HG03095 (cell line): ENCODE measurements around the gene MYL7.

Experiments used
- ATAC-seq: cut with Tn5 transposase; IDR thresholded peaks from one replicate; pipeline ENCODE4 v1.9.1; 2021; ENCODE audit warnings: moderate library complexity; ENCODE audit not compliant: unreplicated experiment

The MYL7 gene

DNA sequence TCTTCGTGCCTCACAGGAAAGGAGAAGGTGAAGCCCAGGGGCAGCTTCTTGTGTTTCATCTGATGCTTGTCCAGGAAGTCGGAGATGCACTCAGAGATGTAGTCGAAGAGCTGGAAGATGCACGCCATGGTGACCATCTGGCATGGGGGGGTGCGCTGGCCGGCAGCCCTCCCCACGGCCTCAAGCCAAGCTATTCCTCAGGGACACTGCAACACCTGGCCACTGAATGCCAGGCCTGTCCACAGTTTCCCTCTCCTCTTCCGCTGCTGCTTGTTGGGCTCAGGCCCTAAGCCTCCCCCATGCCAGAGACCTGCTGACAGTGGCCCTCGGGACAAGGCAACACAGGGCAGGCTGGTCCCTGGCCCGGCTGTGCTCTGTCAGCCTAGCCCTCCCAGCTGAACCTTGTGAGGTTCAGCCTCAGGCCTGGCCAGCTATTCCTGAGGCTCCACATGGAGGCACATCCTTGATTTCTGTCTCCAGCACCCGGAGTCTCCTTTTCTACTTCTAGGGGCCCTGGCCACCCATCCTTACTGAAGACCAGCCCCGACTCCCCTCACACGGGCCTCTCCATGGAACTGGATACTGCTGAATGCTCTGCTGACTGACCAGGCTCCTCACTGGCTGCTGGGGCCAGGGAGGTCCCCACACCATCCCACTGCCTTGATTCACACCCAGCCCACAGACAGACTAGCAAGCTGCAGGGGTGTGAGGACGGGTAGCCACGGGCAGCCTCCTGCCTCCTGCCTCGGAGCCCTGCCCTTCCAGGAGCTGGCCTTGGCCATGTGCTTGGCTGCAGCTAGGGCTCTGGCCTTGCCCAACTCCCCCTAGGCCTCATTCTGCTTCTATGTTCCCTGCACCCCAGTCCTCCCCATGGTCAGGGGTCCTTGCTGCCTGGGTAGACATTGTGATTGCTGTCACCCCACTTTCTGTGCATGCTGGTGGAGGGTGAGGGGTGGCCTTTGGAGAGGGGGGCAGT lies 10.1 kb upstream of the MYL7 start:
- no peak for ATAC-seq

DNA sequence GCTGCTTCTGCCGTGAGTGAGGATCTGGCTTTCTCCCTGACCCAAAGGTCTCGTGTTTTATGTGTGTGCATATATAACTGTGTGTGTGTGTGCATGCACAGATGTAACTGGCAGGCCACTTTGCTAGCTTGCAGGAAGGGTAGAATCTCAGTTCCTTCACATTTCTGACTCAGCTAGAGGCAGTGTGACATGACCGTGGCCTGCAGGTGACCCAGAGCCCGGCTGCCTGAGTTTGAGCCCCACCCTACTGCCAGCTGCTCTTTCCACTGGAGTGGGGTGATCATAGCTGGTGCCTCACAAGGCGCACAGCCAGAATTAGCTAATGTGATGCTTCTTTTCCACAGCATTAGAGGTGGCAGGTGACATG lies 9.3 kb upstream of the MYL7 start:
- ATAC-seq, result peak; percentile 78

DNA sequence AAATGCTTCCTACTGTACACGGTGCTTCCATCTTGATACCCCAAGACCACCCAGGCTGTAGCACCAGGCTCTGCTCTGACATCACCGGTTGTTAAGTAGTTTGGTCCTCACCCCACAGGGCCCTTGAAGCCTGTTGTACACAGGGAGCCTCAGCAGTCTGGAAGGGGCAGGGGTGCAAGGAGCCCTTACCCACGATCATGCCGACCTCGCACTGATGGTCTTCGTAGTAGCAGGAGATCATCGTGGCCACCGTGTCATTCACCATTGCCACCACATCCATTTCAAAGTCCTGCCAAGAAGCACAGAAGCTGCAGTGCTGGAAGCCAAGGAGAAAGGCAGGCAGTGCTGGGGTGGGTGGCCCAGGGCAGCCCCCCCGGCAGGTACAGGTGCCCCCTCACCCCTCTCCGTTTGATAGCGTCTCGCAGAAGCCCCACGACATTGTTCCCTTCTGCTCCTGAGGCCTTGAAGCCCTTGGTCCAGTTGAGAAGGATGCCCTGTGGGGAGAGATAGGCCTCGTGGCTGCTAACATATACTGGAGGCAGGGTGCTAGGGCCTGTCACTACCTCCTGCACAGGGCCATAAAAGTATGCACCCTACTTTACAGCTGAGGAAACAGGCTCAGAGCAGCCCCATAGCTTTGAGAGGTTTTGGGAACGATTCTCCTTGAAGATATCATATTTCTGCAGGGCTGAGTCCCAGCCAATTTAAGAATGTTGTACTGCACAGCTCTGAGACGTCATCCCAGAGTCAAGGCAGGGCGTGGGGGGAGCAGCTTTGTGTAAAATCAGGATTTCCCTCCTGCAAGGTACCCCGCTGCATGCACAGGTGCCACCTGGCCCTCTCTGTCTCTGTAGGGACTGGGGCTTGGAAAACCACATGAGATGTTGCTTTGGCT lies 8.7 kb upstream of the MYL7 start:
- no peak for ATAC-seq

DNA sequence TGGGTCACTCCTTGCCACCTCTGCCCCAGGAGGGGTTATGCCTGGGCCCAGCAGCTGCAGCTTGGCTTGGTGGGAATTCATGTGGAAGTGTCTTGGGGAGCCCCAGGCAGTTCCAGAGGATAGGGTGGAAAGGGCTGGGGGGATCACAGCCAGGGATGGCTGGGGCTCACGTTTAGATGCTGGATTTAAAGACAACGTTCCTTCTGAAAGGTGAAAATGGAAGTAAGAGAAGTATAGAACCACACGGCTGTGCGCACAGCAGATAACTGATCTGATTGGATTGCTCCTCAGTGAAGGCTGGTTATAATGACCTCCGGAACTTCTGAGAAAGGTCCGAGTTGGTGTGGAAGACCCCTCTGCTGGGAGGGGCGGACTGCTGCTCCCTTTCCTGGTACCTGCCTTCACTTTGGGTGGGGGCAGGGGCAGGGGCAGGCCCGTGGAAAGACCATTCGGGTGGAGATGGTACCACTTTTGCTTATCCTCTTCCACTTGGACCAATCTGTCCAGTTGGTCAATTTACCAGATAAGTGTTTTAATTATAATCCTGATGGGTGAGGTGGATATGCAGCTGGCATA lies 7.9 kb upstream of the MYL7 start:
- no peak for ATAC-seq

DNA sequence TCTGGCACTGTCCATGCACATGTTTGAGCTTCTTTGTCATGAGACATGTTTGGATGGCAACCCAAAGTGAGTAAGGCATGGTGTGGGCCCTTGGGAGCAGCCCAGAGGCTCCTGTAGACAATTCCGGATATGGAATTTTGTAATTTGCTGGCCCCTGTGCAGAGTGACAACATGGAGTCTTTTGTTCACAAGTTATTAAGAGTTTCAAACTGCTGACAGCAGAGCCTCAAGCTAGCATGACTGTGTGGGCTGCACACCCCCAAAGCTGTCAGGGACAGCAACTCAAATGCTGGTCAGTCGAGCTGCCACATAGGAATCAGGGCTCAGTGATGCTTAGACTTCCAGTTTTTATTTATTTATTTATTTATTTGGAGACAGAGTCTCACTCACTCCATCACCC lies 7.0 kb upstream of the MYL7 start:
- ATAC-seq, result no peak

DNA sequence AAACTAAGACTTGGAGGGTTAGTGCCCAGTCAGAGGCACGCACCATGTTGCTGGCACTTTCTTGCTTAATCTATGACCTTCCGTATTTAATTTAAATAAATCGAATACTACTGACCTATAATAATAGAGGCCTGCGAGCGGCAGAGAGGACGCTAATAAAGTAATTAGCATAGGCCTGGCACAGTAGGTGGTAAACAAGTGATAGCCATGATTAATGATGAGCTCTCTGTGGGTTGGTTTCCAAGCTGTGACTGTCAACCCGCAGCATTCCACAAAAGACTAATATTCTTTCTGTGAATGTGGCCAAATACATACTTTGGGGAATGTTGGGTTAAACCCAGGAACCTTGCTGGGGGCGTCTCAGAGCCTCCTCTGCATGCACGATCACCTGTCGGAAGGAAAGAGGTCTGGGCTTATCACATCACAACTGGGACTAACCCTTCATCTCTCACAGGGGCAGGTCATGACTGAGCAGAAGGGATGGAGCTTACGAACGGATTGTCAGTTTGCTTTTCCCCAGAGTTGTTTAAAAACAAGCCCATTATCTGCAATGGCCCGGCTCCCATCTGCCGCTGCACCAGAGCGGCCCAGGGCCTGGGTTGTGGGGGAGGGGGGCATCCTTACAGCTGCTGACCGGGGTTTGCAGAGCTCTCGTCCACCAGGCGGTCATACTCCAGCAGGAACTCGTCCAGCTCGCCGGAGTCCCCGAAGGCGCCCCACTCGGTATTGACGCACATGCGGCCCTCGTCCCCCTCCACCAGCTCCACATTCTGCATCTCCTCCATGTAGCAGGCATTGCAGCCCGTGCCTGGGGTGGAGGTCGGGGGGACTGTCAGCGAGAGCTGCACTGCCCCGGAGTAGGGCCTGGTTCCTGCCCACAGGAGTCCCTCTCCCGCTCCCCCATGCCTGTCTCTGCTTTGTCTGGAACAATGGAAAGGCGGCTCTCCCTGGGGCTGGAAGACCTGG lies 6.2 kb upstream of the MYL7 start:
- no peak for ATAC-seq

DNA sequence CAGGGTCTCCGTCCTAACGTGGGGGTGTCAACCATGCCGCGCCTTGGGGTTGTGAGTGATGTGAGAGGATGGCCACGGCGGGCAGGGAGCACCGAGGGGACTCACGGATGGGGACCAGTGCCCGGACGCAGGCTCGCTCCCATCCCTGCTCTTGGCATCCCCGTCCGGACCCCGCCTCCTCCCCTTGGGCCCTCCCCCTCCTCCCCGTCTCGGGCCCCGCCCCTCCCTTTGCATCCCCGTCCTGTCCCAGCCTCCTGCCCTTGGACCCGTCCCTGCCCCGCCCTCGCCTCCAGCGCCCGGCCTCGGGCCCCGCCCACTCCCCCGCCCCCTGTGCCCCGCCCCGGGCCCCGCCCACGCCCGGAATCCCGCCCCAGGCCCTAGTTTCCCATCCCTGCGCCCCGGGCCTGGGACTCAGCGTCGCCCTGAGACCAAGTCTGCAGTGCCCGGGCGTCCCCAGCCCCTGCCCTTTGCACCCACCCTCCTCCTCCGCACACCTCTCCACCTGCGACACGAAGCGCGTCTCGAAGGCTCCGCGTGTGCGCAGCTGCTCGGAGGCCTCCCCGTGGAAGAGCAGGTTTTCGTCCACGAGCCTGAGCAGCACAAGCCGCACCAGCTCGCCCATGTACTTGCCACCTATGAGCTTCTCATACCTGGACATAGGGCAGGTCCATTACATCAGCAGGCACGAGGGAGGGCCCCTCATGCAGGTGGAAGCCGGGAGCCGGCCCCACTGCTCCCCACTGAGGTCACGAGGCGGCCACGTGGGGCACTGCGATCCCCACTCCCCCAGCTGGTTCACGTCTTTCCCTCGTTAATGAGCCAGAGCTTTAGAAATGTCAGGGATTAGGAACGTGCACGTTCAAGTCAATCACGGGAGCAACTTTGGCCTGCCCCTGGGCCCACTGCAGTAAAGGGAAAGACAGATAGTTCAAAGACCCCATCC lies 5.1 kb upstream of the MYL7 start:
- ATAC-seq, result no peak

DNA sequence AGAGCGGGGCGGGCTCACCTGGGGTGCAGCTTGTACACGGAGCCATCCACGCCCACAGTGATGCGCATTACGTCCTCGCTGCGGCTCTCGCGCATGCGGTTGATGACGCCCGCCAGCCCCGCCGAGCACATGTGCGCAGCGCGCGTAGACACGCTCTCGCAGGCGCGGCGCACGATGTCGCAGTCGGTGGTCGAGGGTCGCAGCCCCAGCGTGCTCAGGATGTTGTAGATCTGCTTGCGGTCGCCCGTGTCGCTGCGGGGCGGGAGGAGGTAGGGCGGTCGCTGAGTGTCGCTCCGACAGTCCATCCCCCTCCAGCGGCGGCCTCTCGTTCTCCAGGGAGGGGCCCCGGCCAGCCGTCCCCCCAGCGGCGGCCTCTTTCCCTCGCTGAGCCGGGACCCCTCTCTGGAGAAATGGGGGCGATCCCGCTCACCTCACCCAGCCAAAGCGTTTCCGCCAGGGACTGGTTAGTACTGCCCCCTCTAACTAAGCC lies 4.4 kb upstream of the MYL7 start:
- ATAC-seq, result no peak

DNA sequence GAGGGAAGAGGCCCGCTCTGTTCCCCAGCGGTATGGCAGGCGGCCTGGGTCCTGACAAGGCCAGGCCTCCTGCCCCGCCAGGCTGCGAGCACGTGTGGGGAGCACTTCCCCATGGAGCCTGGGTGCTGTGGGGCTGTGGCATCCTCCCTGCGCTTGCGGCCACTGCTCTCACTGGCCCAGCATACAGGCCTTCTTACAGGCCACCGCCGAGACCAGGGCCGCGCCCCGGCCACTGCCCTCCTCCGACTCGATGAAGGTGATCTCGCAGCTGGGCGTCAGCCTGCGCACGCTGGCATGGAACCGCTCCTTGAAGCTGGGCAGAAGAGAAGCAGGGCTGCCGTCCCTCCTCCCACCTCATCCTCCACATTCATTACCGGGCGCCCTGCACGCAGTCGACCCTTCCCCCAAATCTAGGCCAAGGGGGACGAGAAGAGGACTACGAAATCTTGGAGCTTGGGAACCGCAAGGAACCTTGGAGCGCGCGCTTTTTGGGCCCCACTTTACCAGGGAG lies 3.9 kb upstream of the MYL7 start:
- ATAC-seq, result no peak

DNA sequence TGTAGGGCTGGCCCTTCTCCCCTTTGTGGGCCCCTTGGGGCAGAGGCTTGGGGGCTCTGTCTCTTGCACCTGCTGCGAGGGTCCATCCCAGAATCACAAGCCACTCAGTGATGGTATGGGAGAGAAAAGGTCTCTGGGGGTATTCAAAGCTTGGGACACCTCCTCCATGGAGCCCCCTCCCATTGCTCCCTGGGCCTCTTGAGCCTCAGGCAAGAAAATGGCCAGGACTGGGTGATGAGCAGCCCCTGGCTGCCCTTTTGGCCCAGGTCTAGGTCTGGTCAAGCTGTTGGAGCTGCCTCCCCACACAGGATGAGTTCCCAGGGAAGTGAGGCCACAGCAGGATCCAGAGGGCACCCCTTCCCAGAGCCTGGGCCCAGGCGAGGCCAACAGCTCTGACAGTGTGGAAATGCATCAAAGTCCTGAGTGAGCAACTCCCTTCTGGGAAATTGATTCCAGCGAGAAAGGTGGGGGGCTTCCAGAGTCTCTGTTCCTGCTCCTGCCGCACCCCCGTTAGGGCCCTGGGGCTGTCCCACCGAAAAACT lies 3.4 kb upstream of the MYL7 start:
- ATAC-seq, result no peak

DNA sequence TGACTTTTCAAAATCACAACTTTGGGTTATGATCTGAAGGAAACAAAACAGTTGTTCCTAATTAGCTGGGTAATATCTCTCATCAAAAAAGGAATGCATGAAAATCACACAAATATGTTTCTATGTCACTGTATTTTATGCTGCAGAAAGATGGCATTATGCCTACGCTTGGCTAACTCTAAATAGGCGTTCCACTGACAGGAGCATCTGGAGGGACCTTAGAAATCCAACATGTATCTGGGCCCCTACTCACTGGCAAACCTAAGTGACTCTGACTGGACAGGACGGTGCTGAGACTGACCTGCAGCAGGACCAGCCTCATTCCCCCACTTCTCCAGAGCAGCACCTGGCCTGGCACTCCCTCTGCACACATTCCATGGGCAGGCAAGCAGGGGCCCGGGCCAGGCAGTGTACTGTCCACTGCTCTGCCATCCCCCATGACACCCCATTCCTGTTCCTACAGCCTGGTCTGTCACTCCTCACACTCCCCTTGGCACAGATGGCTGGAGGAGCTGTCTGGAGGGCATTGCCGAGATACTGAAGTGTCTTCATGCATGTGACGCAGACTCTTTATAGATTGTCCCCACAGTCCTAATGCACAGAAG lies 2.6 kb upstream of the MYL7 start:
- ATAC-seq, result no peak

DNA sequence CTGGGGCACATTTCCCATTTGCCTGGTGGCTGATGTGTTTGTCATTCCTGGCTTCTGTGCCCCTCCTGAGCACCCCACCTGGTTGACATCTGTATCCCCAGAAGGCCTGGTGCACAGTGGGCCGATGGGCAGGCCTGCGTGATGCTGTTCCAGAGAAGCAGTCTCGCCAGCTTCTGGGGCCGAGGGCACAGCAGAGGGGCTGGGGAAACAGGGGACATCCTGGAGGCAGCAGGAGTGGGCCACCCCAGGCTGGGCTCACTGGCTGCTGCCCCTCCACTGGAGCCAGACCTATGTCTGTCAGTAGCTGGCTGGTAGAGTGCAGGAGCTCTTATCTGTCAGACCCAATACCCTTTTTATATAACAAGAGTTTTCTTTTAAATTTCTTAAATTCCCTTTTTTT lies 896 bp upstream of the MYL7 start:
- no peak for ATAC-seq

DNA sequence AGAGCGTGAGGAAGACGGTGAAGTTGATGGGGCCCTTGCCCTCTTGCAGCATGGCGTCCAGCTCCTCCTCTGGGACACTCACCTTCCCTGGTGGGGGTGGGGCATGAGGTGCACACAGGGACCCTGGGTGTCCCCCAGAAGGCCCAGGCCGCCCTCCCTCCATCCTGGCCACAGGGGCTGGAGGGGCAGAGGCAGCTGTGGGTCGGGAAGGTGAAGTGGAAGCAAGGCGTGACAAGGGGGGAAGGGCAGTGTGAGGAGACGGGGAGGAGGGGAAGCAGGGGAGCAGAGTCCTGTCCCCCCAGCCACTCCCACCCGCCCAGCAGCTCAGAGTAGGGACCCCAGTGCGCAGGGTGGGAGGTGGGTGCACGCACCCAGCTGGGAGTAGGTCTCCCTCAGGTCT lies 791 bp downstream of the MYL7 start:
- no peak for ATAC-seq

DNA sequence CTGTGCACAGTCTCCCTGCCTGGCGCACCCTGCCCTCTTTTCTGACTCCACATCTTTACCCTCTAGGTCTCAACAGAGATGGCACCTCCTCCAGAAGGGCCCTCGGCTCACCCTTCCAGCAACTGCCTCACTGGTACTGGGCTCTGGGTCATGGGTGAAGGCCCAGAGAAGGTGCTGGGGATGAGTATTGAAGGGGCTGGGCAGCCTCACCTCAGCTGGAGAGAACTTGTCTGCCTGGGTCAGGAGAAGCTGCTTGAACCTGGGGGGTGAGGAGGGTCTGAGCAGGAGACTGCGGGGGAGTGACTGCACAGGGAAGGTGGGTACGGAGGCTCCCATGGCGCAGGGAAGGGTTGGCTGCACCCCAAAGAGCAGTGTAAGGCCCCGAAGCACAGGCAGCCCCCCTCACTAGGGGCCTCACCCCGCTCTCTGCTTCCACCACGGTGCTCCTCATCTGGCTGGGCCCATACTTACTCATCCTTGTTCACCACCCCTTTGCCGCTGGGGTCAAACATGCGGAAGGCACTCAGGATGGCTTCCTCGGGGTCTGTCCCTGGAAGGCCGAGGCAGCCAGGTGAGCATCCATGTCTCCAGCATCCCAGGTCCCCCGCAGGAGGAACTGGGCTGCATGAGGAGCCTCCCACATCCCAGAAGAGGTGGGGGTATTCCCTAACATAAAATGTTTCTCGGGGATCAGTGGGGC lies 1.7 kb downstream of the MYL7 start:
- no peak for ATAC-seq

DNA sequence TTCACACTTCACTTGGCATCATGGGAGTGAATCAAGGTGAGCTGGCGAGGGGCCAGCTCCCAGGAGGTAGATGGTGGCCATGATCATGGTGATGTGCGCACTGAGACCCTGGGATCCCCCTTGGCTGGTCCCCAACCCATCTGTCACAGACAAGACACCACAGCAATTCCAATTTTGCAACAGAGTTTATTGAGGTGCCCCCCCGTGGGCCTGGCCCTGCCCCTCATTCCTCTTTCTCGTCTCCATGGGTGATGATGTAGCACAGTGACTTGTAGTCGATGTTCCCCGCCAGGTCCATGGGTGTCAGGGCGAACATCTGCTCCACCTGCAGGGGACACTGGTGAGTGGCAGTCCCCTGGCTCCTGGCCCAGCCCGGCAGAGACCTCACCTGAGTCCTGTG lies 2.4 kb downstream of the MYL7 start:
- ATAC-seq, result no peak

DNA sequence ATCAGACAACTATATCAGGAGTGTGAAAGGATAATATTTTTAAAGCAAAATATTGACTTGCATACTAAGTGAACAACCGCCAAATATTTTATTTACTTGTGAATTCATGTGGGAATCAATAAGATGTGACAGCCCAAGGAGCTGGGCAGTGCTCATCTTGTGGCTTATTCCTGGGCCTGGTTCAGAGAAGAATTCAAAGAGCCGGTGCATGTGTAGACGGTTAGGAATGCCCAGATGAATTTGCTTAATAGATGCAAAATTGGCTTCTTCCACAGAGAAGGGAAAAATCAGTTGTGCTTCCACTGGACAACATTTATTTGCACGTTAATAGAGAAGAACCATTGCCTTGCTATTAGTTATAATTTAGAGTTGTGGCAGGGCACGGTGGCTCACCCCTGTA lies 4.4 kb downstream of the MYL7 start:
- ATAC-seq, result no peak

DNA sequence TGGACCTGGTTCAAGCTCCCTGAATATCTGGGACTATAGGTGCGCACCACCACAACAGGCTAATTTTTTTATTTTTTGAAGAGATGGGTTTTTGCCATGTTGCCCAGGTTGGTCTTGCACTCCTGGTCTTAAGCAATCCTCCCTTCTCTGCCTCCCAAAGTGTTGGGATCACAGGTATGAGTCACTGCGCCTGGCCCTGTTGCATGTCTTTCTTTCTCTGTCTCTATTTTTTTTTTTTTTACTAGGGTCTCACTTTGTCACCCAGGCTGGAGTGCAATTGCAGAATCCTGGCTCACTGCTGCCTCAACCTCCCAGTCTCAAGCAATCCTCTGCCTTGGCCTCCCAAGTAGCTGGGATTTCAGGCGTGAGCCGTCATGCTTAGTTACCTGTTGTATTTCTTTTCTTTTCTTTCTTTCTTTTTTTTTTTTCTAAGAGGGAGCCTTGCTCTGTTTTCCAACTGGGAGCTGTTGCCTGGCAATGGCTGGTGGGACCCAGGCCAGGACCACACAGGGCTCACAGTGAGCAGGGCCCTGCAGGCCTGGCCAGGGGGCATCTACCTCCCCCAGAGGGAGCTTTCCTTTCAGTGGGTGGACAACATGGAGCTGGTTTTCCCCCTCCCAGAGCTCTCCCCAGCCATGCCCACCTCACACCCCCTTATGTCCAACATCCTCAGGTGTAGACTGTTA lies 6.0 kb downstream of the MYL7 start:
- no peak for ATAC-seq
